ENCODE measurements around the gene CHM. TPM values are rescaled to one million over a fixed set of nuclear protein-coding genes. Genes with fewer than 3 reads are reported as not detected.
A peak's percentile ranks its signal among the peaks of the same experiment; 100 is the strongest.
"Not testable (repeated sequence)": the region's sequence is repeated elsewhere in the genome, so short reads cannot be mapped to it uniquely, and the experiment has no call there.

Gene CHM
- polyA plus RNA-seq, 3 donors: 6.0 to 7.7 (median 6.6) TPM

GRCh38 chrX:85927740-85928139, 119.6 kb downstream of the CHM start:
- no peaks in the 10 kb centered on the region for H3K36me3 ChIP-seq (replicated peaks in 1 of 2; ENCODE audit: control insufficient read depth in 1 of 2, insufficient read depth in 2 of 2, low read length in 2 of 2)
- TF ChIP-seq CTCF (IDR thresholded peaks at IDR 0.05): no peak
- intact Hi-C loops (cut with micrococcal nuclease): no loop called here
- Mint-ChIP-seq H3K27ac (no peak overlapping the region), H3K36me3 (peaks cover 1 to 2% of the 10 kb centered on the region in 2 donors), H3K4me3 (no peak overlapping the region), H3K27me3 (ENCODE audit: low read depth in 3 of 3) (no peaks in the 10 kb centered on the region), H3K9me3 (peaks cover 0 to 1% (median 0%) of the 10 kb centered on the region in 7 donors), H3K4me1 (peaks cover 9% of the 10 kb centered on the region)
- no peaks in the 10 kb centered on the region for H4K20me1 ChIP-seq (ENCODE audit: insufficient read depth, low read length)
- H3K27me3 ChIP-seq (ENCODE audit: control insufficient read depth in 2 of 2, insufficient read depth in 2 of 2, low read length in 2 of 2): no peaks in the 10 kb centered on the region
- H3K79me2 ChIP-seq (ENCODE audit: insufficient read depth, low read length): no peaks in the 10 kb centered on the region
- no peak for DNase-seq
- no peaks in the 10 kb centered on the region for H3K9me3 ChIP-seq (replicated peaks in 1 of 2; ENCODE audit: control insufficient read depth in 1 of 2, insufficient read depth in 1 of 2, low read length in 2 of 2)
- H2AFZ ChIP-seq (ENCODE audit: insufficient read depth, low read depth, low read length, poor library complexity, severe bottlenecking): no peak overlapping the region
- H3K4me1 ChIP-seq (ENCODE audit: control insufficient read depth in 1 of 2, insufficient read depth in 2 of 2, low read length in 2 of 2): no peaks in the 10 kb centered on the region
- no peak overlapping the region for H3K9ac ChIP-seq (ENCODE audit: insufficient read depth, low read length, poor library complexity, severe bottlenecking)
- no peak overlapping the region for H3K4me2 ChIP-seq (replicated peaks; ENCODE audit: extremely low read depth, low read length, poor library complexity, severe bottlenecking)
- no peak overlapping the region for H3K4me3 ChIP-seq (replicated peaks in 1 of 3; ENCODE audit: low read depth in 2 of 3, low read length in 3 of 3)
- H3K27ac ChIP-seq (ENCODE audit: low read depth in 1 of 2, low read length in 2 of 2): no peak overlapping the region
- no CpG with 5 or more reads among the region's 1 CpG for WGBS (ENCODE audit: insufficient coverage)

- Histone ChIP-seq H3K9me3 (replicated peaks in 1 of 2; ENCODE audit: control insufficient read depth in 1 of 2, insufficient read depth in 1 of 2, low read length in 2 of 2) (no peaks in the 10 kb centered on the region), H3K4me2 (replicated peaks; ENCODE audit: extremely low read depth, low read length, poor library complexity, severe bottlenecking) (no peak overlapping the region), H3K9ac (ENCODE audit: insufficient read depth, low read length, poor library complexity, severe bottlenecking) (no peak overlapping the region), H4K20me1 (ENCODE audit: insufficient read depth, low read length) (no peaks in the 10 kb centered on the region), H3K4me3 (replicated peaks in 1 of 3; ENCODE audit: low read depth in 2 of 3, low read length in 3 of 3) (no peak overlapping the region), H3K27me3 (ENCODE audit: control insufficient read depth in 2 of 2, insufficient read depth in 2 of 2, low read length in 2 of 2) (no peaks in the 10 kb centered on the region), H3K27ac (ENCODE audit: low read depth in 1 of 2, low read length in 2 of 2) (no peak overlapping the region), H2AFZ (ENCODE audit: insufficient read depth, low read depth, low read length, poor library complexity, severe bottlenecking) (no peak overlapping the region), H3K4me1 (ENCODE audit: control insufficient read depth in 1 of 2, insufficient read depth in 2 of 2, low read length in 2 of 2) (no peaks in the 10 kb centered on the region), H3K36me3 (replicated peaks in 1 of 2; ENCODE audit: control insufficient read depth in 1 of 2, insufficient read depth in 2 of 2, low read length in 2 of 2) (no peaks in the 10 kb centered on the region), H3K79me2 (ENCODE audit: insufficient read depth, low read length) (no peaks in the 10 kb centered on the region)
- DNase-seq: peak in 2 of 3 donors; percentile 5 to 26
- intact Hi-C loops (cut with micrococcal nuclease): no loop called here
- TF ChIP-seq CTCF (IDR thresholded peaks at IDR 0.05): no peak
- no CpG with 5 or more reads among the region's 3 CpGs for WGBS (ENCODE audit: insufficient coverage)
- no peaks in the 10 kb centered on the region for H3K27me3 Mint-ChIP-seq (ENCODE audit: low read depth in 3 of 3)
- H3K4me1 Mint-ChIP-seq: peaks cover 9% of the 10 kb centered on the region
- no peak overlapping the region for H3K4me3 Mint-ChIP-seq
- peaks cover 0 to 2% of the 10 kb centered on the region in 2 donors for H3K36me3 Mint-ChIP-seq
- no peak overlapping the region for H3K27ac Mint-ChIP-seq
- peaks cover 0 to 4% (median 0%) of the 10 kb centered on the region in 7 donors for H3K9me3 Mint-ChIP-seq
Observed at GRCh38 chrX:85922821-85923220, 124.5 kb downstream of the CHM start.

- H3K27ac Mint-ChIP-seq; H2AFZ ChIP-seq (ENCODE audit: insufficient read depth, low read depth, low read length, poor library complexity, severe bottlenecking); intact Hi-C loops (cut with micrococcal nuclease); H3K27me3 Mint-ChIP-seq (ENCODE audit: low read depth in 3 of 3); H3K9ac ChIP-seq (ENCODE audit: insufficient read depth, low read length, poor library complexity, severe bottlenecking); H3K36me3 ChIP-seq (replicated peaks in 1 of 2; ENCODE audit: control insufficient read depth in 1 of 2, insufficient read depth in 2 of 2, low read length in 2 of 2); H4K20me1 ChIP-seq (ENCODE audit: insufficient read depth, low read length); H3K4me2 ChIP-seq (replicated peaks; ENCODE audit: extremely low read depth, low read length, poor library complexity, severe bottlenecking); H3K27ac ChIP-seq (ENCODE audit: low read depth in 1 of 2, low read length in 2 of 2); H3K4me3 ChIP-seq (replicated peaks in 1 of 3; ENCODE audit: low read depth in 2 of 3, low read length in 3 of 3); H3K4me1 ChIP-seq (ENCODE audit: control insufficient read depth in 1 of 2, insufficient read depth in 2 of 2, low read length in 2 of 2); H3K9me3 Mint-ChIP-seq; H3K27me3 ChIP-seq (ENCODE audit: control insufficient read depth in 2 of 2, insufficient read depth in 2 of 2, low read length in 2 of 2); H3K4me3 Mint-ChIP-seq; H3K79me2 ChIP-seq (ENCODE audit: insufficient read depth, low read length); H3K4me1 Mint-ChIP-seq; DNase-seq; H3K9me3 ChIP-seq (replicated peaks in 1 of 2; ENCODE audit: control insufficient read depth in 1 of 2, insufficient read depth in 1 of 2, low read length in 2 of 2); H3K36me3 Mint-ChIP-seq: not testable (repeated sequence)
- WGBS (ENCODE audit: insufficient coverage): no CpG with 5 or more reads among the region's 2 CpGs
Observed at GRCh38 chrX:85916656-85917280, 130.6 kb downstream of the CHM start.

All from CD14-positive monocyte (primary cell).